ENCODE results near the gene HOXD9.

- TF ChIP-seq CTCF (IDR thresholded peaks at IDR 0.05; ENCODE audit: insufficient read depth, low read length) (no peak), POLR2AphosphoS5 (IDR thresholded peaks at IDR 0.05; ENCODE audit: low read depth) (no peak), SPI1 (IDR thresholded peaks at IDR 0.05; ENCODE audit: borderline replicate concordance, low read depth) (no peak), REST (IDR thresholded peaks at IDR 0.05; ENCODE audit: insufficient replicate concordance, low read depth) (no peak), GABPA (IDR thresholded peaks at IDR 0.05; ENCODE audit: low read depth) (no peak)
Measured at GRCh38 chr2:176124947-176125771, 2.6 kb downstream of the HOXD9 start.

Data from HL-60 (cell line).